Esophagus muscularis mucosa (tissue), 4 donors: ENCODE results near the gene CDC20. TPM values are rescaled to one million over a fixed set of nuclear protein-coding genes. Genes with fewer than 3 reads are reported as not detected.

Source experiments
- DNase-seq: peaks from one replicate; pipeline ENCODE4 v3.0.0-alpha.2; 2017; ENCODE audit errors: extremely low spot score
- H3K27ac ChIP-seq, 4 donors: fragments of 200-600 bp; sonication (generic); replicated peaks in 1 of 4; 1 replicate in 3 of 4; 2 replicates in 1 of 4; pipeline ENCODE4 v1.5.1; 2016 to 2019; ENCODE audit warnings: mild to moderate bottlenecking in 1 of 4
- H3K27me3 ChIP-seq, 4 donors: fragments of 200-600 bp; sonication (generic); one replicate each; pipeline versions ENCODE4 v1.5.1 to v1.6.0; 2016 to 2019
- H3K36me3 ChIP-seq, 4 donors: fragments of 200-600 bp; sonication (generic); one replicate each; pipeline ENCODE4 v1.5.1; 2016 to 2019
- H3K4me1 ChIP-seq, 4 donors: fragments of 200-600 bp; sonication (generic); one replicate each; pipeline ENCODE4 v1.5.1; 2016 to 2019
- H3K4me3 ChIP-seq, 4 donors: fragments of 200-600 bp; sonication (generic); 1 replicate in 2 of 4; 2 replicates in 2 of 4; pipeline ENCODE4 v1.5.1; 2016 to 2019; ENCODE audit warnings: mild to moderate bottlenecking in 4 of 4, moderate library complexity in 1 of 4
- H3K9me3 ChIP-seq, 4 donors: fragments of 200-600 bp; sonication (generic); 1 replicate in 3 of 4; 2 replicates in 1 of 4; pipeline ENCODE4 v1.5.1; 2016 to 2019
- CTCF ChIP-seq, 3 experiments: fragments of 200-600 bp in 2 of 3; fragments of 450-650 bp in 1 of 3; sonication (generic) in 2 of 3; IDR thresholded peaks; one replicate each; pipeline ENCODE4 v1.5.1; 2017 to 2019; ENCODE audit warnings: antibody characterized with exemption in 3 of 3, mild to moderate bottlenecking in 2 of 3, moderate library complexity in 1 of 3
- EP300 ChIP-seq: sonication (generic); formaldehyde crosslinking; IDR thresholded peaks from one replicate; pipeline ENCODE4 v1.6.1; 2017; ENCODE audit warnings: antibody characterized with exemption
- POLR2A ChIP-seq: fragments of 450-650 bp; IDR thresholded peaks from one replicate; pipeline ENCODE4 v1.6.1; 2017; ENCODE audit warnings: antibody characterized with exemption, moderate library complexity, mild to moderate bottlenecking, low read depth
- POLR2AphosphoS5 ChIP-seq, 2 donors: sonication (generic); formaldehyde crosslinking; IDR thresholded peaks; one replicate each; pipeline ENCODE4 v1.6.1; 2017; ENCODE audit warnings: antibody characterized with exemption in 2 of 2
- WGBS: methylation state at CpG from one replicate; pipeline ENCODE4 v1.1.5; 2018; 5-methylcytosine and 5-hydroxymethylcytosine counted together
- intact Hi-C: fragments of 100-400 bp; cut with DNase I; formaldehyde crosslinking; loops from one replicate; pipeline ENCODE4 v1.15.1; 2023
- total RNA-seq, 4 donors: library from RNA; depleted of rRNA; stranded (reverse); fragments of >200 nt; gene quantifications; one replicate each; pipeline versions ENCODE4 v1.1.0 to v1.2.1, GENCODE V29; 2016

The CDC20 gene
- total RNA-seq, 4 donors from 2014 or later: 0.42 to 1.7 TPM; not detected in 2

GRCh38 chr1:43312663-43313515 lies 45.9 kb upstream of the CDC20 start:
- no peaks in the 10 kb centered on the region for H3K9me3 ChIP-seq
- no peak for TF ChIP-seq POLR2AphosphoS5 (IDR thresholded peaks at IDR 0.05)
- TF ChIP-seq EP300: no peak
- TF ChIP-seq CTCF (IDR thresholded peaks at IDR 0.05): no peak
- TF ChIP-seq POLR2A: no peak
- H3K27ac ChIP-seq: no peak overlapping the region
- intact Hi-C loops: no loop called here
- peaks cover 0 to 65% (median 8%) of the 10 kb centered on the region in 4 donors for H3K36me3 ChIP-seq
- no peak for DNase-seq
- no peaks in the 10 kb centered on the region for H3K4me1 ChIP-seq
- no peaks in the 10 kb centered on the region for H3K27me3 ChIP-seq
- H3K4me3 ChIP-seq: no peak overlapping the region
- WGBS: 92% methylated on average over 24 of the region's 24 CpGs

DNA sequence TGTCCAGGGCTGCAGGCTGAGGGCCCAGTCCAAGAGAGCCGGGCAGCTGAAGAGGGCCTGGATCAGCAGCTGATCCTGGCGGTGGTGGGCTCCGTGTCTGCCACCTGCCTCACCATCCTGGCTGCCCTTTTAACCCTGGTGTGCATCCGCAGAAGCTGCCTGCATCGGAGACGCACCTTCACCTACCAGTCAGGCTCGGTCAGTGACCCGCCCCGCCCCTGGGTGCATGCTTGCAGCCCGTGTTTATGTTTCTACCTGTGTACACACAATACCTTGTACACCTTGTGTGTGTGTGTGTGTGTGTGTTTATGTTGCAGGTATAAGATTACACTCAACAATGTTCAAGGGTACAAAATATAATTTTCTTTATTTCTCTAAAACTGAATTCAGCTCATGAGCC lies 45.0 kb upstream of the CDC20 start:
- H3K27ac ChIP-seq: no peak overlapping the region
- peaks cover 0 to 62% (median 9%) of the 10 kb centered on the region in 4 donors for H3K36me3 ChIP-seq
- H3K4me3 ChIP-seq: no peak overlapping the region
- H3K4me1 ChIP-seq: no peaks in the 10 kb centered on the region
- 94% methylated on average over 7 of the region's 10 CpGs for WGBS
- H3K9me3 ChIP-seq: no peaks in the 10 kb centered on the region
- no peaks in the 10 kb centered on the region for H3K27me3 ChIP-seq
- TF ChIP-seq POLR2A (no peak), EP300 (no peak), CTCF (IDR thresholded peaks at IDR 0.05) (no peak), POLR2AphosphoS5 (IDR thresholded peaks at IDR 0.05) (no peak)
- intact Hi-C loops: no loop called here
- no peak for DNase-seq

GRCh38 chr1:43314233-43314632 lies 44.5 kb upstream of the CDC20 start:
- intact Hi-C loops: no loop called here
- H3K4me3 ChIP-seq: no peak overlapping the region
- H3K9me3 ChIP-seq: no peaks in the 10 kb centered on the region
- TF ChIP-seq POLR2A (no peak), EP300 (no peak), POLR2AphosphoS5 (IDR thresholded peaks at IDR 0.05) (no peak), CTCF (IDR thresholded peaks at IDR 0.05) (no peak)
- H3K27me3 ChIP-seq: no peaks in the 10 kb centered on the region
- no peak overlapping the region for H3K27ac ChIP-seq
- 100% methylated on average over 5 of the region's 5 CpGs for WGBS
- no peak for DNase-seq
- peaks cover 0 to 62% (median 9%) of the 10 kb centered on the region in 4 donors for H3K36me3 ChIP-seq
- no peaks in the 10 kb centered on the region for H3K4me1 ChIP-seq

GRCh38 chr1:43315481-43315880 lies 43.3 kb upstream of the CDC20 start:
- Histone ChIP-seq H3K4me3 (no peak overlapping the region), H3K36me3 (peaks cover 0 to 61% (median 7%) of the 10 kb centered on the region in 4 donors), H3K27ac (no peak overlapping the region), H3K4me1 (no peaks in the 10 kb centered on the region), H3K27me3 (no peaks in the 10 kb centered on the region), H3K9me3 (no peaks in the 10 kb centered on the region)
- 73% methylated on average over 3 of the region's 3 CpGs for WGBS
- no peak for DNase-seq
- no peak for TF ChIP-seq EP300
- TF ChIP-seq CTCF (IDR thresholded peaks at IDR 0.05): no peak
- no peak for TF ChIP-seq POLR2A
- no peak for TF ChIP-seq POLR2AphosphoS5 (IDR thresholded peaks at IDR 0.05)
- intact Hi-C loops: no loop called here
